HG03060 (cell line): ENCODE data around the gene FCF1.
"Not testable (repeated sequence)": the region's sequence is repeated elsewhere in the genome, so short reads cannot be mapped to it uniquely, and the experiment has no call there.

Experiments used
- ATAC-seq: cut with Tn5 transposase; IDR thresholded peaks from one replicate; pipeline ENCODE4 v1.9.1; 2021; ENCODE audit warnings: low read depth, moderate number of reproducible peaks; ENCODE audit not compliant: unreplicated experiment

The FCF1 gene

GRCh38 chr14:74697976-74698375, 15.0 kb upstream of the FCF1 start:
- ATAC-seq, result no peak

GRCh38 chr14:74698465-74698864, 14.5 kb upstream of the FCF1 start:
- no peak for ATAC-seq

GRCh38 chr14:74702293-74702692, 10.7 kb upstream of the FCF1 start:
- no peak for ATAC-seq

DNA sequence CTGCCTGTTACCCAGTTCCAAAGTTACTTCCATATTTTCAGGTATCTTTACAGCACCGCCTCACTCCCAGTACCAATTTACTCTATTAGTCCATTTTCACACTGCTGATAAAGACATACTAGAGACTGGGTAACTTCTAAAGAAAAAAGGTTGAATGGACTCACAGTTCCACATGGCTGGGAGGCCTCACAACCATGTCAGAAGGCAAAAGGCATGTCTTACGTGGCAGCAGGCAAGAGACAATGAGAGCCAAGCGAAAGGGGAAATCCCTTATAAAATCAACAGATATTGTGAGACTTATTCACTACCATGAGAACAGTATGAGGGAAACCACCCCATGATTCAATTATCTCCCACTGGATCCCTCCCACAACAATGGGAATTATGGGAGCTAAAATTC, 9.9 kb upstream of the FCF1 start:
- no peak for ATAC-seq

DNA sequence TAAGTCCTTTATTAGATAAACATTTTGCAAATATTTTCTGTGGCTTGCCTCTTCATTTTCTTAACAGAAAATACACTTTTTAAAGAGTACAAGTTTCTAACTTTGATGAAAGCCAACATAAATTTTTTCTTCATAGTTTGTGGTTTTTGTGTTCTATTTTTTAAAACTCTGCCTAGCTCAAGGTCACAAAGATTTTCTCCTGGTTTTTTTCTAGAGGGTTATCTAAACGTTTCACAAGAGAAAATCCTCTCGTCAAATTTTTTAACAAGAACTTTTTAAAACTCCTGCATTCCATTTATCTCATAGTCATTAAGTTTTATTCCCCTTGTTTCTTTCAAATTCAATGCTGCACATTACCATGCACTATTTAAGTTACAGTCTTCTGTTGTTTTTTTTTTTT, 8.3 kb upstream of the FCF1 start:
- ATAC-seq, result no peak

DNA sequence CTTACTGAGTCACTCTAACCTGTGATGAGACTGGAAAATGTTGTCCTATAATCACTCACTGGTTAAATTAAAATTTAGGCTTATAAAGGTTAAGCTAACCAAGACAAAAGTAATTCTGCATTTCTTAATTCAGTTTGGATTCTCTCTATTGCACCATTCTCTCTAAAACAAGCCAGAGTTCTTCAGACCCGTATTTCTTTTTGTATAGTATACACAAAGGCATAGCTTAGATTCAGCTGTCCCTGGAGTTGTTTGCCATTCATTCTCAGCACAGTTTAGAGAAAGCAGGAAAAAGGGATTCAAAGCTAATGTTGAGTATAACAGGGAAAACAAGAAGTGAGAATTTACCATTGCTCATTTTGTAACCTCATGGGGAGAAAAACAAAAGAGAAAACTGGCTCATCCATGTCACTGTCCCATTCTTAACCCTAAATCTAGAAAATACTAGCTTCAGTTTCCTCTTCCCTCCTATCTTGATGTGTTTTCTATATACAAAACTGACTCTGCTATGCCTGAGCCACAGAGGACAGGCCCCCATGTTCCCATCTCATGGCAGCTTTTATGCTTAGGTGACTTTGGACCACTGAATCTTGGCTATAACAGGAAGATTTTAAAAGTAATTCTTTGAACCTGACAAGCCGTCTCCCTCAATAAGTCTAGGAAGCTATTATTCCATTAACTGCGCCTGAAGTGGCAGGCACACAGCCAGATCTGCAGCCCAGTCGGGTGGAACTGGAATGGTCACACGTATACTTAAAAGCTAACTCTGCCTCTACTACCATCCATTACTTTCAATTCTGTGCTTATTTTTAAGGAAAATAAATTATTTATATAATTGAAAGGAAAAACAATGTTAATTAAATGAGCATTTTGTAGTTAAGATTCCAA, 7.1 kb upstream of the FCF1 start:
- no peak for ATAC-seq

- no peak for ATAC-seq
These were observed 2.5 kb upstream of the FCF1 start for GRCh38 chr14:74710480-74710879.

DNA sequence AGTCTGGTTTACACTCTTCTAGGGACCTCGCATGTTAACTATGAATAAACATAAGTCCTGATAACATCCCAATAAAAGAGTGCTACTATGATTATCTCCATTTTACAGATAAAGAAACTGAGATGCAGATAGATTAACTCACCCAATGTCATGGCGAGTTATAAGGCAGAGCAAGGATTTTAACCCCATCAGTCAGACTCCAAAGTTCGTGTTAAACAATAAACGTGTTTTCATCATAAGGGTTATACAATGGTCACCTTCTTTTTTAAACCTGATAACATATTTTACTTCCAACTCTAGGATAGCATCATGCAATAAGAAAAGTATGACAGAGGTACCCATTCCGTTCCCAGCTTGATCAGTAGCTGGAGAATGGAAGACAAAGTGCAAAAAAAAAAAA, 1.3 kb upstream of the FCF1 start:
- no peak for ATAC-seq

- no peak for ATAC-seq
These were observed 421 bp downstream of the FCF1 start for GRCh38 chr14:74713395-74713735.

DNA sequence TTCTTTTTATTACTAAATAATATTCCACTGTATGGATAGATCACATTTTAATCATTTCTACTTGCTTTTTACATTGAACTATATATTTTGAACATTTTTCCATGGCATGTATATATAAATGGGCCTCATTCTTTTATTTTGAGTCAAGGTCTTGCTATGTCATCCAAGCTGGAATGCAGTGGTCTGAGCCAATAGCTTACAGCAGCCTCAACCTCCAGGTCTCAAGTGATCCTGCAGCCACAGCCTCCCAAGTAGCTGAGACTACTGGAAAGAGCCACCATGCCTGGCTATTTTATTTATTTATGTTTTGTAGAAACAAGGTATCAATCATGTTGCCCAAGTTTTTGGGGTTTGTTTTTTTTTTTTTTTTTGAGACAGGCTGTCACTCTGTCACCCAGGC, 7.6 kb downstream of the FCF1 start:
- ATAC-seq, result no peak

GRCh38 chr14:74723134-74723533, 10.2 kb downstream of the FCF1 start:
- no peak for ATAC-seq

- no peak for ATAC-seq
These were observed 19.4 kb downstream of the FCF1 start for GRCh38 chr14:74732387-74732786.

- ATAC-seq, result no peak
These were observed 20.3 kb downstream of the FCF1 start for GRCh38 chr14:74733221-74733620.

DNA sequence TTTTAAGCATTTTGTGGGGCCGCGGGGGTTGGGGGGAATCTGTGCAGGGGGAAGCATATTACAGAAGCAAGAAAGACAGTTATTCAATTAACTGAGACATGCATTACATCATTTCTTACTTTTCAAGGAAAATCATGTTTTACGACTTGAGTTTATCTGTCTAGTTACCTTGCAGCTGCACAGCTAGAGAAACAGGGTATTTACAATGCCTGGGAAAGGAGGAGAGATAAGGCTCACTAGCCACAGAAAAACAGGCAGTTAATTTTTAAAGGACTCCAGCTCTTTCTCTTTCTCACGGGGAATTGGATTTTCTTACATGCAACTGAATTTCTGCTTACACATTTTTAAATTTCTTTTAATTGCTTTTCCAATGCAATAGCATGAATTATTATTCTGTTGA, 22.2 kb downstream of the FCF1 start:
- no peak for ATAC-seq

- no peak for ATAC-seq
These were observed 24.9 kb downstream of the FCF1 start for GRCh38 chr14:74737753-74738325.

DNA sequence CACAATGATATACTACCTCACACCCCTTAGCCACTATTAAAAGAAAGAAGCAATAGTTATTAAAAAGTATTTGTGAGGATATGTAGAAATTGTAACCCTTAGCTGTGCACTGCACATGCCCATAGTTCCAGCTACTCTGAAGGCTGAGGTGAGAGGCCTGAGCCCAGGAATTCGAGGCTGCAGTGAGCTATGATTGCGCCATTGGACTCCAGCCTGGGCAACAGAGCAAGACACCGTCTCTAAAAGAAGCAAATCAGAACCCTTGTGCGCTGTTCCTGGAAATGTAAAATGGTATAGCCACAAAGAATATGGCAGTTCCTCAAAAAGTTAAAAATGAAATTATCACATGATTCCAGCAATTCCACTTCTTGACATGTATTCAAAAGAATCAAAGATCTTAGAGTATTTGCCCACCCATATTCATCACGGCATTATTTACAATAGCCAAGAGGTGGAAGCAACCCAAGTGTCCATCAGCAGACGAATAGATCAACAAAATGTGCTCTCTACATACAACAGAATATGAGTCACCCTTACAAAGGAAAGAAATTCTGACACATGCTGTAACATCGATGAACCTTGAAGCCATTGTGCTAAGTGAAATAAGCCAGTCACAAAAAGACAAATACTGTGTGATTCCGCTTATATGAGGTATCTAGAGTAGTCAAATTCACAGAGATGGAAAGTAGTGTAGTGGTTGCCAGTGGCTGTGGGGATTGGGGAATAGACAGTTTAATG, 26.5 kb downstream of the FCF1 start:
- ATAC-seq, result no peak

DNA sequence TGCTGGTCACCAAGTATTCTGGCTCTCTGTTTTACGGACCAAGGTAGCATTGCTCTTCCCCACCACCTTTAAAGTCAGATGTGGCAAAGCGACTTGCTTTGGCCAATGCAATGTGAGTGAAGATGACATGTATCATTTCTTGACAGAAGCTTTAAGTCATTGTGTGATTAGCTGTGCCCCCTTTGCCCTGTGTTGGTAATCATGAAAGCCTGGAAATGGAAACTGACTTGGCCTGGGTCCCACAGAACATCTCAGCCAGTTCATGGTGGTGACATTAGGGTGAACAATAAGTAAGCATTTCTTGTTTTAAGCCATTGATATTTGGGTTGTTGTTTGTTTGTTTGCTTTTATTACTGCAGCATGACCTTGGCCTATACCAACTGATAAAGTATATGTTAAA, 34.3 kb downstream of the FCF1 start:
- ATAC-seq, result no peak

DNA sequence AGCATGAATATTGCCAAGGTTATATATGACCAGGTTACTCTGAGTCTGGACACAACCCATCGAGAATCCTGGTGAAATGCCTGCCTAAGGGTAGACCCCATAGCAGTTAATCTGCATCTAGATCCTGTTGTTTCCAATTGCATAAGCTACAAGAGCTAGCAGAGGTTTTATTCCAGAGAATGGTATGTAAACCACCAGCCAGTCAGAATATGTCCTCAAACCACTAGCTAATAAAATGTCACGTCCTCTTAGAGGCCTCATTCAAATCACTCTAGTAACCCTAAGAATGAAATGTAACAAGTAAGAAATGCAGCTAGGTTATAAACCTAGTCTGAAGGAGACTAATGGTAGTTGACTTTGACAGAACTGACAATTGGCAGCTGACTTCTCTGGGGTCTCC, 41.2 kb downstream of the FCF1 start:
- ATAC-seq, result no peak

DNA sequence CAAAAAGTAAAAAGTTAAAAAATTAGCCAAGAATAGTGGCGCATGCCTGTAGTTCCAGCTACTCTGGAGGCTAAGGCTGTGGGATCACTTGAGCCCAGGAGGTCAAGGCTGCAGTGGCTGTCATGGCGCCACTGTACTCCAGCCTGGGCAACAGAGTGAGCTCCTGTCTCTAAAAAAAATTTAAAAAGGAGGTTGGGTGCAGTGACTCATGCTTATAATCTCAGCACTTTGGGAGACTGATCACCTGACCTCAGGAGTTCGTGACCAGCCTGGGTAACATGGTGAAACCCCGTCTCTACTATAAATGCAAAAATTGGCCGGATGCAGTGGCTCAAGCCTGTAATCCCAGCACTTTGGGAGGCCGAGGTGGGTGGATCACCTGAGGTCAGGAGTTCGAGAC, 42.0 kb downstream of the FCF1 start:
- ATAC-seq, result no peak

DNA sequence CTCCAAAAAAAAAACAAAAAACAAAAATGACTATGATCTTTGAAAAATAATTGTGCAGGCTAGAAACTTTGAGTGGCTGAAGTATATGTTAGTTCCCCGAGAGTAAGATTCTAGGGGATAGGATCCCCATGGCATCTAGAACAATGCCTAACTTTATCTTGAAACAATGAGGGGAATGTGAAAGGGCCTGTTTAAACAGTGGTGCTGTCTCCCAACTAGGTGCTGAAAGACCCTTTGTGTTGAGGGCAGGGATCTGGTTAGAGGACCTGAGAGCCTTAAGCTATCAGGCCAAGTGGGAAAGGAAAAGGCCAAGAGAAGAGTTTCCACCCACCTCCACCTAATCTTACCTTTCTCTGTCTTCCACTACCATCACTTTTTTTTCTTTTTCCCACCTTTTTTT, 43.4 kb downstream of the FCF1 start:
- ATAC-seq, result no peak

DNA sequence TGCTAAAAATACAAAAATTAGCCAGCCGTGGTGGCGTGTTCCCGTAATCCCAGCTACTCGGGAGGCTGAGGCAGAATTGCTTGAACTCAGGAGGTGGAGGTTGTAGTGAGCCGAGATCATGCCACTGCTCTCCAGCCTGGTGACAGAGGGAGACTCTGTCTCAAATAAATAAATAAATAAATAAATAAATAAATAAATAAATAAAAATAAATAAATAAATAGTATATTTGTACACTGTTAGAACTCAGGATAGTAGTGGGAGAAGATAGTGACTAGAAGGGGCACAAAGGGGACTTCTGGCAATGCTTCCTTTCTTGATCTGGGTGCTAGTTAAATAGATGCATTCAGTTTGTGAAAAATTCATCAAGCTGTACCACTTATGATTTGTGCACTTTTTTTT, 45.6 kb downstream of the FCF1 start:
- ATAC-seq, result not testable (repeated sequence)
